GM18511 (cell line): Measurements from ENCODE around the gene MYCBP2.

Experiments
- ATAC-seq: cut with Tn5 transposase; IDR thresholded peaks from one replicate; pipeline ENCODE4 v1.9.1; 2021; ENCODE audit warnings: mild to moderate bottlenecking, moderate library complexity; ENCODE audit not compliant: unreplicated experiment

The MYCBP2 gene

GRCh38 chr13:77105051-77105450 lies 221.8 kb downstream of the MYCBP2 start:
- no peak for ATAC-seq

GRCh38 chr13:77099415-77099814 lies 227.5 kb downstream of the MYCBP2 start:
- no peak for ATAC-seq

DNA sequence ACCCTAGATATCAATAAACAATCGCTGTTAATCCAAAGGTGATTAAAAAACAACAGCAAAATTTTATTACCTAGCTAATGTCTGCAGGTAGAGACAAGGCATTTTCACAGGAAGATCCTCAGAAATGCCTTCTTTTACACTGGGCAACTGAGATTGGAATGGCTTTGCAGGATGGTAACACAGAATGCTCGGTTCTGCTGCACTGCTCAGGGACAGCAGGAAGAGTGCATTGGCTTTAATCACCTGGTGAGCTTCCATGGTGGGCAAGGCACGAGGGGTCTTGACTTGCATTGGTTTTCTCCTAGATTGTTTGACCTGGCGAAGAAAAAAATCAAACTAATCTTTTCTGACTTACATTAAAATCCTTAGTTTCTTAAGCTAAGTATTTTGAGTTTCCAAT lies 231.6 kb downstream of the MYCBP2 start:
- no peak for ATAC-seq

GRCh38 chr13:77094773-77095172 lies 232.1 kb downstream of the MYCBP2 start:
- no peak for ATAC-seq

DNA sequence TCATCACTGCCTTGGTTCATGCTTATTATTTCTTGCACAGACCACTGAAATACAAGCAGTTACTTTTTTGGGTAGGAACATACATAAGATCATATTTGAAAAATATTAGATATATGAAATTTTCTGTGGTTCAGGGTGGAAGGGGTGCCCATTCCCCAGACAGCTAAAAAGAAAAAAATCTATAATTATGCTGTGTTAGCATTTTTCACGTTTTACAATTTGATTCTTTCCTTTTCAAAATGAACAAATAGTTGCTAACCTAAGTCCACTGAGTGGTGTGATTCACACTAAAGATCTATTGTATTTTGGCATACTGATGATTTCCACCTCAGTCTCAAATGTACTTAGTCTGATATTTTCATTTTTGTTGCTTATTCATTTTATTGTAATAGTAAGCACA lies 233.2 kb downstream of the MYCBP2 start:
- no peak for ATAC-seq

DNA sequence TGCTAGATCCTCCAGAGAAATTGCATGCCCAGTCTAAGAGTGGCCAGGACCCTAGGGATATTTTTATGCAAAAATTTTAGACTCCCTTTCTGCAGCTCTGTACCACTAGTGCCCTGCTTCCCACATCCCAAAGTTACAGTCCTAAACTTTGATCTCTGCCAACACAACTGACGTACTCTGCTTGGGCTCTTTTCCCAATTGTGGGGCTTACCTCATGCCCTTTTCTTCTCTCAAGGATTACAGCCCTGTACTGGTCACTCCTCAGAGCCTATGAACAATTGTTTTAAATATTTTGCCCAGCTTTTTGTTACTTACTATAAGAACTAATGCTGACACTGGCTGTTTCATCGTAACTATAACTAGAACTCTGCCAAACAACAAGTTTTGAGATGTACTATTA lies 242.1 kb downstream of the MYCBP2 start:
- ATAC-seq: no peak

DNA sequence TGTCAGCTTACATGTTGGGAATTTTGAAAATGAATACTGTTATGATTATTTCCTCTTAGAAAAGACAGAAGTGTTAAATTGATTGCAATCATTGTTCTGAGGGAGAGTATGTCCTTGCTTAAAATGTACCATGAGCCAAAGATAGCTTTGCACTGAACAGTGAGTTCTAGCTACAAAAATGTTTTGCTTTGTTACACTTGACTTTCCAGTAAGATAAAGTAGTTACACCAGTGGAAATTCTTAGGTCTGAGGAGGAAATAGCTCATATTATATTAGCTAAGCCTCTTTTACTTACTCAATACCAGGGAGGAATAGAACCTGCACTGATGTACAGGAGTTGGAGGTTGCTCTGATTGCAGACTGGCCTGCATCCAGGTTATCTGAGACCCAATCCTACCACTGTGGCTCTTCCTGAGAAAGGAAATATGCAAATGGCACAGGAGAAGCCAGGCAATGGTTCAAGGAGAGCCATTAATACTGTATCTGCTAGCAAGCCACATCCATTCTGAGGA lies 246.9 kb downstream of the MYCBP2 start:
- ATAC-seq: no peak

GRCh38 chr13:77067519-77067918 lies 259.4 kb downstream of the MYCBP2 start:
- no peak for ATAC-seq

GRCh38 chr13:77065461-77066147 lies 261.3 kb downstream of the MYCBP2 start:
- no peak for ATAC-seq

DNA sequence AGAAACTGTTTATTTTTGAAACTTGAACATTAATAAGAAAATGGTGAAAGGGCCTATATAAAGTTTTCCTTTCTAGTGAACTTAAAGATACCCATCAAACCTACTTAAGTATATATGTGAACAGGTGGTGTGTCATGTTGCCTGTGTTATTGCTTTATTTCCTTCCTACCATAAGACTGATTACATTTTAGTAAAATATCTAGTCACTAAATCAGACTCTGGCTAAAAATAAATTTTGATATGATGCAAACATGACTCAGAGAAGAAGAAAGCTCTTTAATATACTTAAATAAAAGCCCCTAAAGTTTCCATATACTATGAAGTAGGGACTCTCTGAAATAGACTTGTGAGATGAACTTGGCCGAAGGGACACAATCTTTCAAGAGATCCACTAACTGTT lies 264.8 kb downstream of the MYCBP2 start:
- ATAC-seq: no peak

- ATAC-seq: no peak
Observed at GRCh38 chr13:77061362-77061761, 265.5 kb downstream of the MYCBP2 start.

DNA sequence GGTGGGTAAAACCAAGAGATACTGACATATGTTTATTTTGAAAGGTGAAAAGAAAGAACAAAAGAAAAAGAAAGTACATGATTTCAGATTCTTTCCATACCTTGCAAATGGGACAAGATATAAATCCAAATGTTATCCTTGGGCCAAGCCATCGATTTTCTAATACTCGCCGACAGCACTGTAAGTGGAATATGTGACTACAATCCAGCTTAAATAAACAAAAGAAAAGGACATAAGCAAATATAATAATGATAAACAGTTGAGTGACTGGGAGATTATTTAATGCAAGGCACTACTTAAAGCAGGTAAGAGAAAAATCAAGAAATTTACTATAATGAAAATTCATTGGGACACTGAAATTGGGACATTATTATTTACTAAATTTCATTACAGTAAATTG lies 270.0 kb downstream of the MYCBP2 start:
- no peak for ATAC-seq

GRCh38 chr13:77056382-77056781 lies 270.5 kb downstream of the MYCBP2 start:
- ATAC-seq: no peak

GRCh38 chr13:77055158-77055557 lies 271.7 kb downstream of the MYCBP2 start:
- no peak for ATAC-seq

DNA sequence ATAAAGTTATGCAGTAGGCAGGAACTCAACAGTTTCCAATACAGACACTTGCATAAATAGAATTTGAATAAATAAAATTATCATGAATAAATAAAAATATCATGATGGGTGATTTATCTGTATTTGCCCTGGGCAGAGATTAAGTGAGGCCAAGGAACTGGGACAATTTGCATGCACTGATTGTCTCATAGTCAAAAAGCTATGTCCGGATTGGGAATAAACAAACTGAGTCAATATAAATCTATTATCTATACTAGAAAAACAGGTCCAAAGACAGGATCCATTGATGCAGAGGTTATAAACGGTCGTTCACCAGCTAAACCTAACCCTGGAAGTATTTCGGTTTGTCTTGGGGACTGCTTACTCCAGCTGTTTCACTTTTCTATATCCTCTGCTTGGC lies 273.7 kb downstream of the MYCBP2 start:
- no peak for ATAC-seq

GRCh38 chr13:77048681-77049080 lies 278.2 kb downstream of the MYCBP2 start:
- ATAC-seq: no peak

GRCh38 chr13:77047649-77048343 lies 279.1 kb downstream of the MYCBP2 start:
- no peak for ATAC-seq

- ATAC-seq: no peak
Observed at GRCh38 chr13:77042566-77043177, 284.2 kb downstream of the MYCBP2 start.

DNA sequence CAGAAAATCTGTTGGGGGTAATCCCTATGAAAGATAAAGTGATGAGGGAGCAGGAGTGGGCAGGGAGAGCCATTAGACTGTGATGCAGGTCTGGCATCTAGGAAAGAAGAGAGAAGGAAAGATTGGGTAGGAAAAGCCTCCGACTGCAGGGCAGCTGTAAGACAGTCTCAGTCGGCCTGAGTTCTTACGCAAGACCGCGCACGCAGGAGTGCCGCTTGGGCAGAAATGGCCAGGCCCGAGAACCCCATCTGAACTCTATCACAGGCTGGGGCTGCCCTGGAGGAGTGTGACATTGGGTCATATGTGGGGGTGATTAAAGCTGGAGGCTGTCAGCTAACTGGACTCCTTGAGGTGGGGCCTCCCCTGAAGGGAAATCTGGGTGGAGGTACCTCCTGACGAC lies 286.1 kb downstream of the MYCBP2 start:
- no peak for ATAC-seq

GRCh38 chr13:77040076-77040475 lies 286.8 kb downstream of the MYCBP2 start:
- ATAC-seq: no peak

DNA sequence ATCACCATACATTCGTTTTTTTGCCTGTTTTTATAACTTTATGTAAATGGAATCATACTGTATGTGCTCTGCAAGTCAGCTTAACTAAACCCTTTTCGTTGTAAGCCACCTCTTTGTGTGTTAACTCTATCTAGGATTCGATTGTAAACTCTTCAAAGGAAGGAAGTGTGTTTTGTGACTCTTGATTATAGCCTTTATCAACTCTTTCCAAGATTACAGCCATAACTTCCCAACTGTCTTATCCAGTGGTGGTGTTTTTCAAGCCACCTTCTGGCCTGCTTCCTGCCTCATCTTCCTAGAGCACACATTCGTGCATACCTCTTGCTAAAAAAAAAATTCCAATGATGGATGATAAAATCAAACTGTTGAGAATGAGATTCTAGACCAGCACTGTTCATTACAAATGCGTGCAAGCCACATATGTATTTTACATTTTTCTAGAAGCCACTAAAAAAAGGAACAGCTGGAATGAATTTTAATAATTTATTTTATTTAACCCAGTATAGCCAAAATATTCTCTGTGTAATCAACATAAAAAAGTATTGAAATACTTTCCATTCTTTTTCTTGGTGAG lies 287.9 kb downstream of the MYCBP2 start:
- no peak for ATAC-seq

GRCh38 chr13:77036279-77036678 lies 290.6 kb downstream of the MYCBP2 start:
- no peak for ATAC-seq
